ENCODE data around the gene GTF3A. TPM values are rescaled to one million over a fixed set of nuclear protein-coding genes. Genes with fewer than 3 reads are reported as not detected.

GTF3A gene
- total and polyA plus RNA-seq, 2 donors from 2014 or later: 64.8 to 126 TPM

DNA sequence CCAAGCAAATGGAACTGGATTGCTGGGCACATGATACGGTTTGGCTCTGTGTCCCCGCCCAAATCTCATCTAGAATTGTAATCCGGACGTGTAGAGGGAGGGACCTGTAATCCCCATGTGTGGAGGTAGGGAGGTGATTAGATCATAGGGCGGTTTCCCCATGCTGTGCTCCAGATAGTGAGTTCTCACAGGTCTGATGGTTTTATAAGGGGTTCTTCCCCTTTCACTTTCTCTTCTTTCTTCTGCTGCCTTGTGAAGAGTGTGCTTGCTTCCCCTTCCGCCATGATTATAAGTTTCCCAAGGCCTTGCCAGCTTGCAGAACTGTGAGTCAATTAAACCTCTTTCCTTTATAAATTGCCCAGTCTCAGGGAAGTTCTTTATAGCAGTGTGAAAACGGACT, 58.6 kb downstream of the GTF3A start:
- Histone ChIP-seq H3K27ac (ENCODE audit: low read depth in 2 of 2, low read length in 2 of 2) (no peak overlapping the region), H3K4me3 (ENCODE audit: low read length in 3 of 3) (no peak overlapping the region), H3K9me3 (ENCODE audit: control insufficient read depth in 2 of 3, insufficient read depth in 1 of 3, low read length in 3 of 3) (peaks cover 0 to 5% (median 0%) of the 10 kb centered on the region in 3 donors), H3K36me3 (ENCODE audit: control insufficient read depth in 2 of 3, insufficient read depth in 3 of 3, low read length in 3 of 3) (no peaks in the 10 kb centered on the region), H3K27me3 (ENCODE audit: control insufficient read depth, insufficient read depth, low read length) (no peaks in the 10 kb centered on the region), H3K9ac (ENCODE audit: low read length in 3 of 3) (no peak overlapping the region), H3K4me1 (ENCODE audit: control insufficient read depth in 2 of 3, insufficient read depth in 2 of 3, low read depth in 1 of 3, low read length in 3 of 3) (no peaks in the 10 kb centered on the region)
- no peak for FAIRE-seq
- intact Hi-C loops (cut with DNase I): no loop called here
- DNase-seq: no peak
- TF ChIP-seq, protein P1, sequence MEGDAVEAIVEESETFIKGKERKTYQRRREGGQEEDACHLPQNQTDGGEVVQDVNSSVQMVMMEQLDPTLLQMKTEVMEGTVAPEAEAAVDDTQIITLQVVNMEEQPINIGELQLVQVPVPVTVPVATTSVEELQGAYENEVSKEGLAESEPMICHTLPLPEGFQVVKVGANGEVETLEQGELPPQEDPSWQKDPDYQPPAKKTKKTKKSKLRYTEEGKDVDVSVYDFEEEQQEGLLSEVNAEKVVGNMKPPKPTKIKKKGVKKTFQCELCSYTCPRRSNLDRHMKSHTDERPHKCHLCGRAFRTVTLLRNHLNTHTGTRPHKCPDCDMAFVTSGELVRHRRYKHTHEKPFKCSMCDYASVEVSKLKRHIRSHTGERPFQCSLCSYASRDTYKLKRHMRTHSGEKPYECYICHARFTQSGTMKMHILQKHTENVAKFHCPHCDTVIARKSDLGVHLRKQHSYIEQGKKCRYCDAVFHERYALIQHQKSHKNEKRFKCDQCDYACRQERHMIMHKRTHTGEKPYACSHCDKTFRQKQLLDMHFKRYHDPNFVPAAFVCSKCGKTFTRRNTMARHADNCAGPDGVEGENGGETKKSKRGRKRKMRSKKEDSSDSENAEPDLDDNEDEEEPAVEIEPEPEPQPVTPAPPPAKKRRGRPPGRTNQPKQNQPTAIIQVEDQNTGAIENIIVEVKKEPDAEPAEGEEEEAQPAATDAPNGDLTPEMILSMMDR (IDR thresholded peaks at IDR 0.05; ENCODE audit: borderline replicate concordance, extremely low read depth, insufficient read depth): no peak

DNA sequence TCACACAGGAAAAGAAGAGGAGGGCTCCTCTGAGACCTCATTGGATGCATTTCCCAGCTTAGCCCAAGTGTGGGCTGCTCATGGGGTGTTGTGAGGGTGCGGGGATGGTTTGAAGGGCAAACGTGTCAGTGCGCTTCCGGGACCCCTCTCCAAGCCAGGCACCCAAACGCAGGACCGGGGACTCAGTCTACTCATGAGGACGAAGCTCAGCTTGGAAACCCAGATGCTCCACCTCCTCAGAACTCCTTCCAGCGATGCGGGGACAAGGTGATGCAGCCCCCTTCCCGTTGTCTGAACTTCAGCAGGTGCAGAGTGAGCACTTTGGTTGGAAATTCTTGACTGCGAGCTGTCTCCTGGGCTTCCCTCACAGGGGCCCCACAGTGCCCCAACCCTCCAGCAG, 59.0 kb downstream of the GTF3A start:
- H3K4me1 ChIP-seq (ENCODE audit: control insufficient read depth in 2 of 3, insufficient read depth in 2 of 3, low read depth in 1 of 3, low read length in 3 of 3): no peaks in the 10 kb centered on the region
- DNase-seq (no peak), FAIRE-seq (no peak)
- no peak overlapping the region for H3K4me3 ChIP-seq (ENCODE audit: low read length in 3 of 3)
- no peaks in the 10 kb centered on the region for H3K27me3 ChIP-seq (ENCODE audit: control insufficient read depth, insufficient read depth, low read length)
- TF ChIP-seq, protein P1 (IDR thresholded peaks at IDR 0.05; ENCODE audit: borderline replicate concordance, extremely low read depth, insufficient read depth): no peak
- no peak overlapping the region for H3K27ac ChIP-seq (ENCODE audit: low read depth in 2 of 2, low read length in 2 of 2)
- intact Hi-C loops (cut with DNase I): no loop called here
- no peaks in the 10 kb centered on the region for H3K36me3 ChIP-seq (ENCODE audit: control insufficient read depth in 2 of 3, insufficient read depth in 3 of 3, low read length in 3 of 3)
- H3K9me3 ChIP-seq (ENCODE audit: control insufficient read depth in 2 of 3, insufficient read depth in 1 of 3, low read length in 3 of 3): peaks cover 0 to 5% (median 0%) of the 10 kb centered on the region in 3 donors
- H3K9ac ChIP-seq (ENCODE audit: low read length in 3 of 3): no peak overlapping the region

Other genes starting within 250 kb of the GTF3A start
- 864 TPM for gene RPL21, start 173.1 kb upstream of the GTF3A start, total RNA-seq
- 2,520 TPM for gene RPL21, start 173.1 kb upstream of the GTF3A start, polyA plus RNA-seq (ENCODE audit: insufficient read depth, low read depth, low replicate concordance)
- gene RASL11A, start 153.8 kb upstream of the GTF3A start, total RNA-seq: 42.4 TPM
- gene RASL11A, start 153.8 kb upstream of the GTF3A start, polyA plus RNA-seq (ENCODE audit: insufficient read depth, low read depth, low replicate concordance): 66.6 TPM
- 48.5 TPM for gene MTIF3, start 25.9 kb downstream of the GTF3A start, total RNA-seq
- 130 TPM for gene MTIF3, start 25.9 kb downstream of the GTF3A start, polyA plus RNA-seq (ENCODE audit: insufficient read depth, low read depth, low replicate concordance)
- gene LNX2, start 195.9 kb downstream of the GTF3A start, total RNA-seq: 13.8 TPM
- gene LNX2, start 195.9 kb downstream of the GTF3A start, polyA plus RNA-seq (ENCODE audit: insufficient read depth, low read depth, low replicate concordance): 5.6 TPM
- 72.8 TPM for gene POLR1D, start 197.3 kb downstream of the GTF3A start, total RNA-seq
- gene POLR1D, start 197.3 kb downstream of the GTF3A start, polyA plus RNA-seq (ENCODE audit: insufficient read depth, low read depth, low replicate concordance): 124 TPM